GM18867 (cell line): ENCODE data around the gene MYH10.

ENCODE experiments used
- ATAC-seq: cut with Tn5 transposase; IDR thresholded peaks from one replicate; pipeline ENCODE4 v1.9.1; 2021; ENCODE audit warnings: mild to moderate bottlenecking, moderate library complexity; ENCODE audit not compliant: unreplicated experiment

Gene MYH10

DNA sequence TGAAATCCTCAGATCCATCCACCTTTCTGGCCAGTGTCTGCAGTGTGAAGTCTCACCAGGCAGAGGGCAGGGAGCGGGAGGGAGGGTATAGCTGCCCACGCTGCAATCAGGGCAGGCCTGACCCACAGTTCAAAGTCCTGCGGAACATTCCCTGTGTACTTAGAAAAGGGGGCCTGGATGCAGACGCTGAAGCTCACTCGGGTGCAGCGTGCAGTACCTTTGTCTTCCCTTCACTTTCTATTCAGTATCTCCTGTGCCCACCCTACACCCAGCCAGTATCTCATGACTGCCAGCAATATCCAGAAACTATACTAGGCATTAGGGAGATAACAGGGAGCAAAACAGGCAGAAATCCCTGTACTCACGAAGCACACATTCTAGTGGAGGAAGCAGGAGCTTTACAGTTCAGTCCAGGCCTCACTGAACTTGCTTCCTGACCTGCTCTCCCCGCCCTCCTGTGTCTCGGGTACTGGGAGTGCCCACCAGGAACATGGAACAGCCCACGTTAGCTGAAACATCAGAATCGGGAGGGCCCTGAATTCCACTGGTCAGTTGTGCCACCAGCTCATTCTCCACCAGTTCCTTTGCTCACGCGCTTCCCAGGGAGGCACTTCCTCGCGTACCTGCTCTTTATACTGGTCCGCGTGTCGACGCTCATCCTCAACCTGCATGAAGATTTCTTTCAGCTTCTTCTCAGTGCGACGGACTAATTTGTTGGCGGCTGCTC lies 152.6 kb downstream of the MYH10 start:
- ATAC-seq = no peak

DNA sequence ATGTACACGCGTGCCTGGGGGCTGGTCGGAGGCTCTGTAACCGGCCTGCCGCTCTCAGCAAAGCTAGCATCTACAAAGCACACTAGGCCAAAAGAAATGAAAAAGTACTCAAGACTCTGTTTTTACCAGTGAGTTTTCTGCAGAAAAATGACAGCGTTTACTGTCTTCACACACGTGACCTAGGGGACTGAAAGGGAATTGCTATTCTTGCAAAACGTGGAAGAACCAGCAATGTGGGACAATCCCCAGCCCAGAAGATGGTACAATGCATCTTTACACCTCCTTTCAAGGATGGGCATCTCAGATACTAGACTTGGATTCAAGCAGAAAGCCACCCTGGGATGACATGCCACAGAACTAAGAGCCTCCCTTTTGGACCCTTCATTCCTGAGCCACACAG lies 153.4 kb downstream of the MYH10 start:
- ATAC-seq = no peak

DNA sequence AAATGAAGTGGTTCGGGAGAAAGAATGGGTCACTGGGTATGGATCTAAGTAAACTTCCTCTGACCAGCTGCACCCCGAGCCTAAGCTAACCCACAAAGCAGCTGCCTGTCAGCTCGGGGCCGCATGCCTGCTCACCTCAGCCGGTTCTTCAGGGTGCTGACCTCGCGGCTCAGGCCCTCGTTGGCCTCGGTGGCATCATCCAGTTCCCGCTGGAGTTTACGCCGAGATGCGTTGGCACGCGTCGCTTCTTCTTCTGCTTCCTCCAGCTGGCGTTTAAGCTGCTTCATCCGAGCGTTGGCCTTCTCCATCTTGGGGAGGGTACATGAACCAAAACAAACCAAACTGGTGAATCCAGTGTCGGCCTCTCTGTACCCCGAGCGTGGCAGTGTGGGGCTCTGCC lies 153.8 kb downstream of the MYH10 start:
- ATAC-seq = no peak

DNA sequence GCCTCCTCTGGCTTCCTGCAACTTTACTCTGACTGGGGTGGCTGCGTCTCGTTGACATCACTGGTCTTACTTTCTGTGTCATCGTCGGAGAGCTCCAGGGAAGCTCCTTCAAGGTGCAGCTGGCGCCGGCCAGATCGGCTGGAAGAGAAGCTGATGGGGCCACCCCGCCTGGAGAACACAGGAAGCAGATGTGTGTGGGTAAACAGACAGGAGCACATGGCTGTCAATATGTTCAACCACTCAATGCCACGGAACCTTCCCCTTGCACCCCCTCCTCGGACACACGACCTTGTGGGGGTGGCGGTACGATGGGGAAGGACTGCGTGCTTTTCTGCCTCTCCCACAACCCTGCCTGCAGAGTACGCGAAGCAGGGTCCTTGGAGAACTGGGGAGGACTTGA lies 154.7 kb downstream of the MYH10 start:
- no peak for ATAC-seq

DNA sequence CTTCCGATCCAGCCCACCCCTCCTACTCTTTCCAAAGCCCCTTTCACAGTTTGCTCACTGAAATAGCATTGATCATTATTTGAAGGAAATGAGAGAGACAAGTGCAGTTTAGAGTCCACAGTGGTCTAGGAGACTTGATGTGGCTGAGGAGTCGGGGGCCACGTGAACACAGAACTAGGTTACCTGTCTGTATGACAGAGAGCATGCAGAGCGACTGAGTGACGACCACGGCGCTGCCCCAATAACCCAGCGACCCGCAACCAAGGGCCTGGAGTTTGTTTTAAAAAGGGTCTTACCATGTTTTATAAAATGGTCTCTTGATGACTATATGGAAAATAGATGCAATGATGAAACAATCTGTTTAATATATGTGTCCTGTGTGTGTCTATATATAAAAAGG lies 155.3 kb downstream of the MYH10 start:
- no peak for ATAC-seq

DNA sequence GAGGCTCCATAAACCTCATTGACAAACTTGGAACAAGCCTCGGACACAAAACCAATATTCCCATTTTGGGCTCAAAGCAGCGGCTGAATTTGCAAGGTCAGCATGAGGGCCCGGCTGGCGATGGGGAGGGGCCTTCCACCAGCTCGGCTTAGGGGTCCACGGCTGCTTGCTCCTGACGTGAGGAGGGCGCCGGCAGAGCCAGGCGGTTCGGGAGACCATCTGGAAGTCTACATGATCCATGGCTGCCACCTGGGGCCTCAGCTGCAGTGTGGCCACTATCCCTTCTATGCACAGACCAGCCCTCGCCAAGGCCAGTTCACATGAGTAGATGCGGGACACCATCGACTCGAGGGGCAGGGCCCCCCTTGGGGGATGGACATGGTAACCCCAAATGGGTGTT lies 155.7 kb downstream of the MYH10 start:
- no peak for ATAC-seq

DNA sequence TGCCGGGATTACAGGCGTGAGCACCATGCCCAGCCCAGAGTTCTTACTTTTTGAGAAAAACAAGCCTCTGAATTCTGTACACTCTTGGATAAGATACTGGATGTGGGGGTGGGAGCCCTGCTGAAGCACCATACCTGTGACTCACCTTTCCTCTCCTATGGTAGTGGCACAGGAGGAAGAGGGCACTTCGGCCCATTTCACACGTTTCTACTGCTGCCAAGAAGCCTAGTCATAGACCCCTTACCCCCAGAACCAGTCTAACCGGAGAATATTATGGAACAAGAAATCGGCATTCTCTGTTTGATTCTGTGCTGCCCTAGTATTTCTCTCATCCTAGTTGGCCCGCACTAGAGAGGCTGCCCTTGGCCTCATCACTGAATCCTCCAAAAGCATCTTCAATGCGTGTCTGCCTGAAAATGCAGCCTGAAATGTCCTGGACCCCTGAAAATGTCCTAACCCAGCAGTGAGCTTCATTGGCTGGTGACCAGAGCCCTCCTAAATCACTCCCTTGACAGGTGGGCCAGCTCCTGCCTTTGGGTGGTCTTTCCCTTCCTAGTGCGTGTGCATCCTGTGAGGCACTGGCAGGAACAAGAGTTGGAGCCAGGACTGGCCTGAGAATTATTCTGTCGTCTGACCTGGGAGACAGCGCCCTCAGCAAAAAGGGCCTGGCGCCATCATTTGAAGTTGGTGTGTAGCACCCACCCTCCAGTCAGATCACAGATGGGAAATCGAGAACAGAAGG lies 156.9 kb downstream of the MYH10 start:
- ATAC-seq = no peak

DNA sequence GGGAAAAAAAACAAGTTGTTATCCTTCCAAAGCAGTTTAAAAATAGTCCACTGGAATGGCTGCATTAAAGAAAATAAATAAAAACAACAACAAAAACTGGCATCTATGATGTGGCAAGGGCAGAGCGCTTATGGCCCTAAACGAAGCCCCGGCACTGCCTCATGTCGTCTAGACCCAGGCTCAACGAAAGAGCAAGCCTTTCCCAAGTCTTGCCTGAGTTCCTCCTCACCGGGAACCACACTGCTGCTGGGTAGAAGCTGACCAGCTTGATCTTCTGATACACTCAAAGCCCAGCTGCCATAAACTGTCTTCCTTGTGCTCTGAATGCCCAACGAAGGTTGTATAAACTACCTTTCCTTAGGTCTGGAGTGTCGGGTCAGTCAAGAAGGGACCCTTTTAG lies 157.9 kb downstream of the MYH10 start:
- ATAC-seq = no peak

DNA sequence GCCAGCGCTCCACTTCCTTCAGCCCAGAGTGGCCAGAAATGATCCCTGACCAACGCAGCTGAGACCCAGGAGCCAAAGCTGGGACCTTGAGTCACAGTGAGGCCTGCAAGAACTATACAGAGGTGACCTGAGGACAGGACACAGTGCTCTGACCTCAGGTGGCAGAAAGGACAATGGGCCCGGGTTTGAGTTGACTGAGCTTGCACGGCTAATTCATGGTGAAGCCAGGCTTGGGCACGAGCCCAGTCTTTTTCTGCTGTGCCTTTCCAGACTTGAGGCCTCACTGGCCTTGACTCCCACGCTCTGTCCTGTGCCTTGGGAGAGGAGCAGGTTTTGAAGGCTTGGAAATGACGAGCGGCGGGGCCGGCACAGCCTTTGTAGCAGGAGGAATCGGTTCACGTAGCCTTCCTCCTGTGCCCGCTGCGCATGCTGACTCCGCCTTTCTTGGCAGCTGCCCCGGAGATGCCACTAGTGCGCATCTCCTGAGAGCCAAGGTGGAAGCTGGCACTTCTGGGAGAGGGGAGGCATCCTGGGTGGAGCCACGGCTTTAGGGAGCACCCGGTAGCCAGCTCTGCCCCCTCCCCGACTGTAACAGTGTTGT lies 160.0 kb downstream of the MYH10 start:
- no peak for ATAC-seq

DNA sequence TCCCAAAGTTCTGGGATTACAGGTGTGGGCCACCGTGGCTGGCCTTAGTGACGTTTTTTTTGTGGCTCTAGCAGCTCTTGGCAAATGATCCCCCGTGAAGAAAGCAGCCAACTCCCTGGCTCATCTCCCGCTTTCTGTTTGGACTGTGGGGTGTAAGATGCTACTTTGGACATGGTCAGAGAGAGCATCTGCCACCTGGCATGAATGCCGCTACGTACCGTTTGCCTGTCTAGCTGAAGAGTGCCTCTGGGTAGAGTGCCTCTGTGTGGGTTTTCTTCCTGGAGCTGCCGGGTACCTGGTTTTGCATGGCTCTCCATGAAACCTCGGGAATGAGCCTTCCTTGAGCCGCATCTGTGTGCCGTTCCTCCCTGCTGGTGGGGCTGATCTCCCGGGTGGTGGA lies 160.6 kb downstream of the MYH10 start:
- no peak for ATAC-seq

DNA sequence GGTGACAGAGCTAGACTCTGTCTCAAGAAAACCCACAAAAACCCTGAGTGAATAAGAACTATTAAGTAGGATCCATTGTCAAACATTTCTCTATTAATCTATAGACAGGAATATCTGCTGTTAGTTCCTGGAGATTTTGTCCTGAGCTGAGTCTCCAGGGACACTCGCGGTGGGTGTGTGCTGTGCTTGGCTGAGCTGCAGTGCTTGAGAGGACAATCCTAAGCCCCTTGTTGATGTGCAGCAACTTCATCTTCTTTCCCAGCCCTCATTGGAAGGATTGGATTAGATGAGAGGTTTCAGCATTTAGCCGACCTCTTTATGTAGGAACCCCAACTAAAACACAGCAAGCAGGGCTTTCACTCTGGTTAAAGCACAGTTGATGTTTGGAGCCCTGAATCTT lies 161.5 kb downstream of the MYH10 start:
- no peak for ATAC-seq

DNA sequence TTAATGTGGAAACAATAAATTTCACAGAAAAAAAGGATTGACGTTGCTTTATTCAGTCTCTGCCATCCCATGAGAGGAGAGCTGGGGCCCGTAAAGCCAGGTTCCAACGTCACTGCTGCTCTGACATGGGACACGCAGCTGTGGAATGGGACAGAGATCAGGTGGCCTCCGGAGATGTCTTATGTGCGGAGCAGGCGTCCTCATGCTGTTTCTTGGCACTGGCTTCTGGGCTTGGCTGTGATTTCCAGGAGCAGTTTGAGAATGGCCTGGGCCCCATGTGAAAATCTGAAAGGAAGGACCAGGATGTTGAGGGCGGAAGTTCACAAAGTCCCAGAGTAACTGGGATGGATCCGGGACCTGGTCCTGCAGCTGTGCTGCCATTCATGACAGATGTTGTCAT lies 162.4 kb downstream of the MYH10 start:
- ATAC-seq = no peak

DNA sequence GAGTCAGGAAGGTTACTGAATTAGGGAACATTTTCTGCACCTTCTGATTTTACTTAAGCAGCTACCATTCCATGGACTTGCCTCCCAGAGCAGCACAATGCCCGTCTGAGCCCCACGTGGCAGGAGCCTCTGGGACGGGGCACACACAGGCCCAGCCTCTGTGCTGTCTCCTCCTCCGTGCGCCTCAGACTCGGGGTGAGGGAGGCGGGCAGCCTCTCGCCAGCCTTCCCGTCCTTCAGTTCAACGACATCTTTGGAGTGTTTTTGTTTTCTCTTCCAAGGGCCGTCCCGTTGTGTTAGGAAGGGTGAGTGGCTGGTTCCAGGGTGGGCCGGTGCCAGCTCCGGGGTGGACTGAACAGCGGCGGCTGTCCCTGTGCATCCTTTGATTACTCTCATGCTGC lies 163.0 kb downstream of the MYH10 start:
- no peak for ATAC-seq

DNA sequence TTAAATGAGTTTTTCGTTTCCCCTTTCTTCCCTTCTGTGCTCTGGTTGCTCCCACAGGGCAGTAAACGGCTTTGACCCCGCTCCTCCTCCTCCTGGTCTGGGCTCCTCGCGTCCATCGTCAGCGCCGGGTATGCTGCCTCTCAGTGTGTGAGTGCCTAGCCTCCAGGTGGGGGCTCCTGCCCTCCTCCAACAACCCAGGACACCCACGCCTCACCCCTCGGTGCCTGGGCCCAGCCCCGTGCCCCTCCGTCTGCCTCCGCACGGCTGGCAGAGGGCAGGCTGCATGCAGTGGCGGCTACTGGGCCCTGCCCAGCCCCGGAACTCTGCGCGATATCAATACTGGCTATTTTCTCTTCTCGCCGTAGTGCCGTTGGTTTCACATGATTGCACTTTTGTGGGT lies 163.7 kb downstream of the MYH10 start:
- ATAC-seq = no peak

DNA sequence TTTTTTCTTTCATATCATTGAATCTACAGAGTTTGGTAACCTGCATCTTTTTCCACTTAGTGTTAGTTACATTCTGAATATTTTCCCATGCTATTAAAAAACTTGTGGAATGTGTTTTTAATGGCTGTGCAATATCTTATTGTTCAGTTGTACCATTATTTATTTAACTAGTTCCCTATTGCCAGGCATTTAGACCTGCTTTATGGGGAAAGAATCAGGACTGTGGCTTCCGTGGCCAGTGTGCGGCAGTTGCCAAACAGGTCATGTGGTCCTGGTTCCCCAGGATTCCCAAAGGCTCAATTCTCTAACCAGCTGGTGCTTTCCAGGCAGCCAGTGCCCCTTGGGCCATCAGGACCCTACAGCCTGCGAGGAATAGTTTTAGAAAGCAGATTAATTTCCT lies 164.1 kb downstream of the MYH10 start:
- no peak for ATAC-seq

DNA sequence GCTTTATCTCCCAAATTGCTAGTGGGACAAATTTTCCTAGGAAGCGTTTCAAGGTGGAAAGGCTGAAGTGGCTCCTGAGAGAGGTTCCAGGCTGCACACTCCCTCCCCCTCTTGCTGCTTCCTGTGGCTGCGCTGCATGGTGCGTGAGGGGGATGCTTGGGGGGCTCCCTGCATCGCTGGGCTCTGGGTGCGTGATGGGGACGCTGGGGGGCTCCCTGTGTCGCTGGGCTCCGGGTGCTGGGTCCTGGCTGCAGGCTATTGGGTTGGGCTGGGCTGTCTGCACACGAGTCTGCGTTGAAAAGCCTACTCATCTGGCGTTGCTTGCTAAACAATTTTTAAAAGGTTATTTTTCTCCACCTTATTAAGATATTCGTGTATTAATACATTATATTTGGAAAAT lies 164.8 kb downstream of the MYH10 start:
- ATAC-seq = no peak

DNA sequence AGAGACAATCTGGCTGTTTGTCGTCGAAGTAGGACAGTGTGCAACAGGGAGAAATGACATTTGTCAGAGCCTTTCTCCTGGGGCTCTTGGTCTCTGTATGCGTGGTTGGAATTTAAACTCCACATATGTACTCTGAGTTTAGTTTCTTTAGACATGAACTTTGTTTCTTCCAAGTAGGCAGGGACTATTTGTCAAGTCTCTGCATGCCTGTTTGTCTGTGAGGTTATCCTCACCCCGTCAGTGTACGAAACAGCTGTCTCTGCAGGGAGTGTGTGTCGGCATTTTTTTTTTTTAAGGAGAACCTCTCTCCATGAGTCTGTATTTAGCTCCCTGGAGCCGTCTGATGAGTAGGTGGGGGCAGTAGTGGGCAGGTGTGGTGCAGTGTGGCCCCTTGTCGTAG lies 165.2 kb downstream of the MYH10 start:
- ATAC-seq = no peak

DNA sequence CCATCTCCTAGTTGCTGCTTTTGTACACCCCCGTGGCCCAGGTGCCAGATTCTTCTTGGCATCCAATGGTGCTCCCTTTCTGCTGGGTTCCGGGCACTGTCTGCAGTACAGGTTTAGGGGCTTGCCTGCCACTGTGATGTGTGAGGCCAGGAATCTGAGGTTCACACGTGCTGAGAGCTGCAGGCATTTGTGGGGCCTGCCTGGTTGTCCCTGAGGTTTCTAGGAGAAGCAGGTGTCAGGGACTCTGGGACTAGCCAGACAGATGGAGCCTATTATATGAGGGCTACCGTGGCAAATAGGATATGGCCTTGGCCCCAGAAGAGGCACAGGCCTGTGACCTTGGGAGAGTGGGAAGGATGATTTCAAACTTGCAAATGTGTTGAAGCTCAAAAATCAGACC lies 165.6 kb downstream of the MYH10 start:
- ATAC-seq = no peak

DNA sequence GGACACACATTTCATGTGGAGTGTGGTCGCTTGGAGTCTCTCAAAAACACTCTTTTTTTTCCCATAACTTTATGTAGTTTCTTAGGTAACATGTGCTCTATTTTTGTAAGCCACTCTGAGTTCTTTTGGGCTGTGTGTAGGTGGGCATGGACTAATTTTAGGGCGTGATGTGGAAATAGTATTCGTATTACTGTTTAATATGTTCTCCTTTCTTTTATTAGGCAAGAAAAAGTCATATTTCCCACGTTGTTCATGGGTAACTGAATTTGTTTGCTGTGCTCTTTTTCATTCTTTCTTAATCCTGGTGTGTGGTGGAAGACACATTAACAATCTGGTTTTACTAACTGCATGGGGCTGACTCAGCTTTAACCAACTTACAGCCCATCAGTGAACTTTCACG lies 167.4 kb downstream of the MYH10 start:
- ATAC-seq = no peak

DNA sequence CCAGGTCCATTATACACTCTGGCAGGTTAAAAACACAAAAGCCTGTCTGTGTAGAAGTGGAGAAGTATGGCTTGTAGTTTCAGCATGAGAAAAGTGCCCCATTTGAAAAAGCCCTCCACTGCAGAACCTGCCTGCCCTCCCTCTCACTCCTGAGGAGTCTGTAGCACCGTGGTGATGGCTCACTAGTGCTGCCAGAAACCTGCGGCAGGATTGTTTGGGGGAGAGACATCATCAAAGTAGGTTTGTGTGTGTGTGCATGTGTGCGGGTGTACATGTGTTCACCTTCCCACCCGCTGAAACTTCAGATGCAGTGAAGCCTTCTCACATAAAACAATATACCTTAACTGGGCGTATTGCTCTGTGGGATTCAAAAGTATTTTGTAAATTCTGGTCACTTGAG lies 168.0 kb downstream of the MYH10 start:
- ATAC-seq = no peak

DNA sequence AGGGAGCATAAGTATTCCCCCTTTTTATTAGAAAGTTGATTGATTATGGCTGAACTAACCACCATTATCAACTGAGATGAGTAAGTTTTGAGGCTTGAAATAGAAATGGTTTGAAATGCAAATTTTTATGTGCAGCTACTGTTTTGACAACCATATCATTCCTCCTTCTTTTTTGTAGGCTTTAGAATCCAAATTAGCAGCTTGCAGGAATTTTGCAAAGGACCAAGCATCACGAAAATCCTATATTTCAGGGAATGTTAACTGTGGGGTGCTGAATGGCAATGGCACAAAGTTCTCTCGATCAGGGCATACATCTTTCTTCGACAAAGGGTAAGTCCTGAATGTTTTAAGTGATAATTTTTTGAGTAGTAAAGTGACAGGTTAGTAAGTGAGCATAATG lies 170.7 kb downstream of the MYH10 start:
- no peak for ATAC-seq

DNA sequence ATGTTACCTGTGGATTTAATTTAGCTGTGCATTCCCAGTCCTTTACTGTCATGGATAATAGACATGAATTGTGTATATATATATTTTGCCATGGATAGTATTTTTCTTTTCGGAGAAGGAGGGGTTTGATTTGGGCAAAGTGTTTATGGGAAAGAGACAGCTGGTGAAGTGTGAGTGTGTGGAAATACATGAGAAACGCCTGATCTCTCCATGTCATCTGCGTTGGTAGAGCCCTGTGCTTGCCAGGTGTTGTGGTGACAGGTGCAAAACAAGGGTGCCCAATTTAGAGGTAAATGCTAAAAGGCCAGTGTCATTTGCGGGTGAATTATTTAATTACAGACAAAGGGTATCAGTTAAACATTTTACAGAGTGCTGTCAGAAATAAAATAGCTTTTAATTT lies 171.4 kb downstream of the MYH10 start:
- no peak for ATAC-seq
